ENCODE results near the gene EHBP1. TPM values are rescaled to one million over a fixed set of nuclear protein-coding genes. Genes with fewer than 3 reads are reported as not detected.

EHBP1 gene
- polyA plus RNA-seq, 3 donors = 4.2 to 6.1 (median 6.0) TPM

- Histone ChIP-seq H3K4me1 (ENCODE audit: control insufficient read depth in 1 of 2, insufficient read depth in 2 of 2, low read length in 2 of 2) (no peaks in the 10 kb centered on the region), H3K9ac (ENCODE audit: insufficient read depth, low read length, poor library complexity, severe bottlenecking) (no peak overlapping the region), H3K79me2 (ENCODE audit: insufficient read depth, low read length) (no peaks in the 10 kb centered on the region), H3K4me2 (replicated peaks; ENCODE audit: extremely low read depth, low read length, poor library complexity, severe bottlenecking) (no peak overlapping the region), H3K27me3 (ENCODE audit: control insufficient read depth in 2 of 2, insufficient read depth in 2 of 2, low read length in 2 of 2) (no peaks in the 10 kb centered on the region), H3K27ac (ENCODE audit: low read depth in 1 of 2, low read length in 2 of 2) (no peak overlapping the region), H3K9me3 (replicated peaks in 1 of 2; ENCODE audit: control insufficient read depth in 1 of 2, insufficient read depth in 1 of 2, low read length in 2 of 2) (no peaks in the 10 kb centered on the region), H3K36me3 (replicated peaks in 1 of 2; ENCODE audit: control insufficient read depth in 1 of 2, insufficient read depth in 2 of 2, low read length in 2 of 2) (no peaks in the 10 kb centered on the region), H2AFZ (ENCODE audit: insufficient read depth, low read depth, low read length, poor library complexity, severe bottlenecking) (no peak overlapping the region), H4K20me1 (ENCODE audit: insufficient read depth, low read length) (no peaks in the 10 kb centered on the region), H3K4me3 (replicated peaks in 1 of 3; ENCODE audit: low read depth in 2 of 3, low read length in 3 of 3) (no peak overlapping the region)
- WGBS (ENCODE audit: insufficient coverage) = 83% methylated on average over 2 of the region's 5 CpGs
- TF ChIP-seq CTCF (IDR thresholded peaks at IDR 0.05) = no peak
- Mint-ChIP-seq H3K36me3 (peaks cover 9 to 12% of the 10 kb centered on the region in 2 donors), H3K27me3 (ENCODE audit: low read depth in 3 of 3) (peaks cover 0 to 1% (median 0%) of the 10 kb centered on the region in 3 donors), H3K9me3 (peaks cover 0 to 8% (median 6%) of the 10 kb centered on the region in 7 donors), H3K4me1 (peaks cover 5% of the 10 kb centered on the region), H3K27ac (no peak overlapping the region), H3K4me3 (no peak overlapping the region)
- DNase-seq = no peak
- intact Hi-C loops (cut with micrococcal nuclease) = no loop called here
Measured at GRCh38 chr2:62745891-62746481, 40.5 kb downstream of the EHBP1 start.

GRCh38 chr2:62747169-62747568 is 41.7 kb downstream of the EHBP1 start:
- H3K4me1 Mint-ChIP-seq = peaks cover 2% of the 10 kb centered on the region
- H3K79me2 ChIP-seq (ENCODE audit: insufficient read depth, low read length) = no peaks in the 10 kb centered on the region
- H3K4me2 ChIP-seq (replicated peaks; ENCODE audit: extremely low read depth, low read length, poor library complexity, severe bottlenecking) = no peak overlapping the region
- no peaks in the 10 kb centered on the region for H4K20me1 ChIP-seq (ENCODE audit: insufficient read depth, low read length)
- no peak overlapping the region for H3K4me3 ChIP-seq (replicated peaks in 1 of 3; ENCODE audit: low read depth in 2 of 3, low read length in 3 of 3)
- intact Hi-C loops (cut with micrococcal nuclease) = no loop called here
- H3K9ac ChIP-seq (ENCODE audit: insufficient read depth, low read length, poor library complexity, severe bottlenecking) = no peak overlapping the region
- peaks cover 0 to 1% (median 0%) of the 10 kb centered on the region in 3 donors for H3K27me3 Mint-ChIP-seq (ENCODE audit: low read depth in 3 of 3)
- H3K36me3 Mint-ChIP-seq = peaks cover 13 to 17% of the 10 kb centered on the region in 2 donors
- TF ChIP-seq CTCF (IDR thresholded peaks at IDR 0.05) = no peak
- no peaks in the 10 kb centered on the region for H3K27me3 ChIP-seq (ENCODE audit: control insufficient read depth in 2 of 2, insufficient read depth in 2 of 2, low read length in 2 of 2)
- no peak overlapping the region for H3K4me3 Mint-ChIP-seq
- DNase-seq = no peak
- WGBS (ENCODE audit: insufficient coverage) = no CpG with 5 or more reads among the region's 2 CpGs
- H3K9me3 Mint-ChIP-seq = peaks cover 0 to 17% (median 8%) of the 10 kb centered on the region in 7 donors
- no peaks in the 10 kb centered on the region for H3K36me3 ChIP-seq (replicated peaks in 1 of 2; ENCODE audit: control insufficient read depth in 1 of 2, insufficient read depth in 2 of 2, low read length in 2 of 2)
- no peak overlapping the region for H2AFZ ChIP-seq (ENCODE audit: insufficient read depth, low read depth, low read length, poor library complexity, severe bottlenecking)
- no peaks in the 10 kb centered on the region for H3K4me1 ChIP-seq (ENCODE audit: control insufficient read depth in 1 of 2, insufficient read depth in 2 of 2, low read length in 2 of 2)
- no peak overlapping the region for H3K27ac ChIP-seq (ENCODE audit: low read depth in 1 of 2, low read length in 2 of 2)
- H3K9me3 ChIP-seq (replicated peaks in 1 of 2; ENCODE audit: control insufficient read depth in 1 of 2, insufficient read depth in 1 of 2, low read length in 2 of 2) = no peaks in the 10 kb centered on the region
- H3K27ac Mint-ChIP-seq = no peak overlapping the region

All from CD14-positive monocyte (primary cell).